Mesodermal cell (in vitro differentiated cells): ENCODE results near the gene ATAD5.
"Not testable (repeated sequence)": the region's sequence is repeated elsewhere in the genome, so short reads cannot be mapped to it uniquely, and the experiment has no call there.

Experiments
- H3K27ac ChIP-seq: 2 replicates; pipeline ENCODE4 v1.7.0; 2013; ENCODE audit warnings: mild to moderate bottlenecking, low read depth, low read length, moderate library complexity; ENCODE audit not compliant: severe bottlenecking
- H3K36me3 ChIP-seq: 2 replicates; pipeline ENCODE4 v1.7.1; 2013; ENCODE audit warnings: mild to moderate bottlenecking, low read length, moderate library complexity; ENCODE audit not compliant: control insufficient read depth, insufficient read depth
- H3K4me1 ChIP-seq: one replicate; pipeline ENCODE4 v1.7.1; 2013; ENCODE audit warnings: mild to moderate bottlenecking, low read length; ENCODE audit not compliant: insufficient read depth, control insufficient read depth, poor library complexity, severe bottlenecking
- H3K4me3 ChIP-seq: 2 replicates; pipeline ENCODE4 v1.7.0; 2013; ENCODE audit warnings: low read length, control low read depth, mild to moderate bottlenecking; ENCODE audit not compliant: insufficient read depth, poor library complexity, severe bottlenecking; ENCODE audit errors: extremely low read depth
- H3K9me3 ChIP-seq: 2 replicates; pipeline ENCODE4 v1.7.1; 2013; ENCODE audit warnings: mild to moderate bottlenecking, low read length, moderate library complexity; ENCODE audit not compliant: control insufficient read depth
- WGBS, 2 experiments: methylation state at CpG; one replicate each; pipeline ENCODE4 v1.1.5; 2013; ENCODE audit warnings: missing lambda C conversion rate in 2 of 2; ENCODE audit not compliant: insufficient coverage in 2 of 2; 5-methylcytosine and 5-hydroxymethylcytosine counted together

ATAD5 gene

DNA sequence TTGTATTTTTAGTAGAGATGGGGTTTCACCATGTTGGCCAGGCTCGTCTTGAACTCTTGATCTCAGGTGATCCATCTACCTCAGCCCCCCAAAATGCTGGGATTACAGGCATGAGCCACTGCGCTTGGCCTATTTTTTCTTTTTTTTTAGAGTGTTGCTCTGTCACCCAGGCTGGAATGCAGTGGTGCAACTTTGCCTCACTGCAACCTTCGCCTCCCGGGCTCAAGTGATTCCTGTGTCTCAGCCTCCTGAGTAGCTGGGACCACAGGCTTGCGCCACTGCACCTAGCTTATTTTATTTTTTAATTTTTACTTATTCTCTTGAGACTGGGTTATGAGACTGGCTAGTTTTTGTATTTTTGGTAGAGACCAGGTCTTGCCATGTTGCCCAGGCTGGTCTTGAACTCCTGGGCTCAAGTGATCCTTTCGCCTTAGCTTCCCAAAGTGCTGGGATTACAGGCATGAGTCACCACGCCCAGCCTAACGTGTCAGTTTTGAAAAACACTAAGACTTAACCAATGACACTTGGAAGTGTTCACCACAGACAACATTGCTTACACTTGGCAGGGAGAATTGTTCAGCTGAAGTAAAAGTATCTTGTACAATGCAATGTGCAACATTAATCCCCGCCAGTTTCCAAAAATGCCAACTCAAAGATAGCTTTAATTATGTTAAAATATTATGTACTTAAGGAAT lies 26.9 kb downstream of the ATAD5 start:
- Histone ChIP-seq H3K4me3 (no peak overlapping the region), H3K4me1 (no peaks in the 10 kb centered on the region), H3K27ac (no peak overlapping the region), H3K9me3 (no peaks in the 10 kb centered on the region), H3K36me3 (peaks cover 85% of the 10 kb centered on the region)
- 83 to 96% methylated on average over 4 to 5 of the region's 9 CpGs for WGBS, 2 experiments

- WGBS, 2 experiments, result no CpG with 5 or more reads among the region's 1 CpG
- Histone ChIP-seq H3K4me3 (no peak overlapping the region), H3K9me3 (no peaks in the 10 kb centered on the region), H3K36me3 (peaks cover 69% of the 10 kb centered on the region), H3K4me1 (no peaks in the 10 kb centered on the region), H3K27ac (no peak overlapping the region)
Measured at GRCh38 chr17:30864636-30865035, 32.9 kb downstream of the ATAD5 start.

DNA sequence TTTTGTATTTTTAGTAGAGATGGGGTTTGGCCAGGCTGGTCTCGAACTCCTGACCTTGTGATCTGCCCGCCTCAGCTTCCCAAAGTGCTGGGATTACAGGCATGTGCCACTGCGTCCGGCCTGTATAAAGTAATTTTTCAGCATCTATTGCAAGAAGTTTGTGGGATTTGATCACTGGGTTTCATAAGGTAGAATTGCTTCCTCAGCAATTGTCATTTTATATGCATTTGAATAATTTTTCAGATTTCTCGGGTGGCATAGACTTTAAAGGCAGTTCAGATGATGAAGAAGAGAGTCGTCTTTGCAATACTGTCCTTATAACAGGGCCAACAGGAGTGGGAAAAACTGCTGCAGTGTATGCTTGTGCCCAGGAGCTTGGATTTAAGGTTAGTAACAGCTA lies 37.2 kb downstream of the ATAD5 start:
- no peaks in the 10 kb centered on the region for H3K4me1 ChIP-seq
- H3K36me3 ChIP-seq, result peaks cover 66% of the 10 kb centered on the region
- H3K4me3 ChIP-seq, result no peak overlapping the region
- H3K27ac ChIP-seq, result no peak overlapping the region
- 89 to 100% methylated on average over 4 to 6 of the region's 6 CpGs for WGBS, 2 experiments
- H3K9me3 ChIP-seq, result no peaks in the 10 kb centered on the region

DNA sequence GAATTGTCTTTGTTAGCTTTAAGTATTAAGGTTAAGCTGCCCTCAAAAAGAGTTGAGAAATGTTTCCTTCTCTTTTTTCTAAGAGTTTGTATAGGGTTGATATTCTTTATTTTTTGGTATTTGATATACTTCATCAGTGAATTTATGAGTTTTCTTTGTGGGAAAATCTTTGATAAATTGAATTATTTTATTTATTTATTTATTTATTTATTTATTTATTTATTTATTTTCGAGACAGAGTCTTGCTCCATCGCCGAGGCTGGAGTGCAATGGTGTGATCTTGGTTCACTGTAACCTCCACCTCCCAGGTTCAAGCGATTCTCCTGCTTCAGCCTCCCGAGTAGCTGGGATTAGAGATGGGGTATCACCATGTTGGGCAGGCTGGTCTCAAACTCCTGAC lies 54.4 kb downstream of the ATAD5 start:
- Histone ChIP-seq H3K9me3 (no peaks in the 10 kb centered on the region), H3K4me3 (no peak overlapping the region), H3K36me3 (peaks cover 51% of the 10 kb centered on the region), H3K4me1 (no peaks in the 10 kb centered on the region), H3K27ac (no peak overlapping the region)
- WGBS, 2 experiments, result 93 to 100% methylated on average over 3 of the region's 5 CpGs

- Histone ChIP-seq H3K27ac (no peak overlapping the region), H3K36me3 (peaks cover 58% of the 10 kb centered on the region), H3K4me3 (no peak overlapping the region), H3K4me1 (no peaks in the 10 kb centered on the region), H3K9me3 (no peaks in the 10 kb centered on the region)
- 88 to 96% methylated on average over 1 to 3 of the region's 3 CpGs for WGBS, 2 experiments
Measured at GRCh38 chr17:30894236-30894635, 62.5 kb downstream of the ATAD5 start.

DNA sequence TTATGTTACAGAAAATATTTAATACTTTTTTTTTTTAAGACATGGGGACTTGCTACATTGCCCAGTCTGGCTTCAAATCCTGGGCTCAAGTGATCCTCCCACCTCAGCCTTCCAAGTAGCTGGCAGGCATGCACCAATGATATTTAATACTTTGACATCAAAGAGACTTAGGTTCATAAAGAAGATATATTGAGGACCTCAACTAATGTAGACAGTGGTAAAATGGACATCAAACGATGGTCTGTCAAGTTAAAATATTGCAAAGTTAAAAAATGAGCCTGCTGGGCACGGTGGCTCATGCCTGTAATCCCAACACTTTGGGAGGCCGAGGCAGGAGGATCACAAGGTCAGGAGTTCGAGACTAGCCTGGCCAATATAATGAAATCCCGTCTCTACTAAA lies 65.5 kb downstream of the ATAD5 start:
- Histone ChIP-seq H3K27ac (no peak overlapping the region), H3K4me1 (no peaks in the 10 kb centered on the region), H3K4me3 (no peak overlapping the region), H3K9me3 (no peaks in the 10 kb centered on the region), H3K36me3 (peaks cover 66% of the 10 kb centered on the region)
- WGBS, 2 experiments, result 81 to 93% methylated on average over 3 to 4 of the region's 5 CpGs

DNA sequence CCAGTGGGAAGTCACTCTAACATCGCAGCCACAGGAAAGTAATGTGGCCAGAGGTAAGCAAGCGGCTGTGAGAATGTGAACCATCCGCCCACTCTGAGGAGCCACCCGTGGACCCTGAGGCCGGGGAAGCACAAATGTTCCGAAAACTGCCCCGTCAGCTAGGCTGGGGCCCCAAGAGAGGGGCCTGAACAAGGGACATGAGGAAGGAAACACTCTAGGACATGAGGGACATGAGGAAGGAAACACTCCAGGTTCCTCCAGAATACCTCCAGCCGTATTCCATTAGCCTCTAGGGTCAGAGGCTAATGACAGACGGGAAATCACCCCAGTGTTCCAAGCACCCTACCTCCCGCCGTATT lies 74.0 kb downstream of the ATAD5 start:
- 1 to 2% methylated on average over 11 of the region's 11 CpGs for WGBS, 2 experiments

GRCh38 chr17:30906101-30906911 lies 74.5 kb downstream of the ATAD5 start, which contains the start of gene TEFM:
TSS of gene TEFM (minus strand) at chr17:30906238. CDS start at chr17:30906198, 40 bp downstream.
- no peaks in the 10 kb centered on the region for H3K4me1 ChIP-seq
- peaks cover 26% of the 10 kb centered on the region for H3K36me3 ChIP-seq
- WGBS, 2 experiments, result 0 to 1% methylated on average over 29 to 42 of the region's 47 CpGs
- H3K9me3 ChIP-seq, result no peaks in the 10 kb centered on the region
- peak within 1 kb of the TSS; percentile 66 for H3K27ac ChIP-seq
- H3K4me3 ChIP-seq, result peak within 1 kb of the TSS; percentile 80

More for the DNA sequence above, 74.0 kb downstream of the ATAD5 start:
- no peaks in the 10 kb centered on the region for H3K9me3 ChIP-seq
- H3K4me1 ChIP-seq, result no peaks in the 10 kb centered on the region
- H3K4me3 ChIP-seq, result peak overlapping the region; percentile 80
- peak overlapping the region; percentile 66 for H3K27ac ChIP-seq
- peaks cover 30% of the 10 kb centered on the region for H3K36me3 ChIP-seq

GRCh38 chr17:30908717-30909420 lies 77.1 kb downstream of the ATAD5 start:
- Histone ChIP-seq H3K4me3 (no peak overlapping the region), H3K36me3 (peaks cover 4% of the 10 kb centered on the region), H3K9me3 (no peaks in the 10 kb centered on the region), H3K4me1 (no peaks in the 10 kb centered on the region), H3K27ac (no peak overlapping the region)
- 100% methylated on average over 2 of the region's 3 CpGs for WGBS, 2 experiments

GRCh38 chr17:30910151-30910550 lies 78.4 kb downstream of the ATAD5 start:
- H3K36me3 ChIP-seq, H3K4me3 ChIP-seq, H3K27ac ChIP-seq, H3K9me3 ChIP-seq, H3K4me1 ChIP-seq: not testable (repeated sequence)
- WGBS, 2 experiments, result 90 to 97% methylated on average over 3 to 4 of the region's 7 CpGs
